AG20443 (cell line): ENCODE measurements around the gene DSCAML1.
"Not testable (repeated sequence)": the region's sequence is repeated elsewhere in the genome, so short reads cannot be mapped to it uniquely, and the experiment has no call there.

Source experiments
- DNase-seq: peaks from one replicate; pipeline ENCODE4 v3.0.0; 2012; ENCODE audit warnings: low spot score, mixed read lengths

Gene DSCAML1

DNA sequence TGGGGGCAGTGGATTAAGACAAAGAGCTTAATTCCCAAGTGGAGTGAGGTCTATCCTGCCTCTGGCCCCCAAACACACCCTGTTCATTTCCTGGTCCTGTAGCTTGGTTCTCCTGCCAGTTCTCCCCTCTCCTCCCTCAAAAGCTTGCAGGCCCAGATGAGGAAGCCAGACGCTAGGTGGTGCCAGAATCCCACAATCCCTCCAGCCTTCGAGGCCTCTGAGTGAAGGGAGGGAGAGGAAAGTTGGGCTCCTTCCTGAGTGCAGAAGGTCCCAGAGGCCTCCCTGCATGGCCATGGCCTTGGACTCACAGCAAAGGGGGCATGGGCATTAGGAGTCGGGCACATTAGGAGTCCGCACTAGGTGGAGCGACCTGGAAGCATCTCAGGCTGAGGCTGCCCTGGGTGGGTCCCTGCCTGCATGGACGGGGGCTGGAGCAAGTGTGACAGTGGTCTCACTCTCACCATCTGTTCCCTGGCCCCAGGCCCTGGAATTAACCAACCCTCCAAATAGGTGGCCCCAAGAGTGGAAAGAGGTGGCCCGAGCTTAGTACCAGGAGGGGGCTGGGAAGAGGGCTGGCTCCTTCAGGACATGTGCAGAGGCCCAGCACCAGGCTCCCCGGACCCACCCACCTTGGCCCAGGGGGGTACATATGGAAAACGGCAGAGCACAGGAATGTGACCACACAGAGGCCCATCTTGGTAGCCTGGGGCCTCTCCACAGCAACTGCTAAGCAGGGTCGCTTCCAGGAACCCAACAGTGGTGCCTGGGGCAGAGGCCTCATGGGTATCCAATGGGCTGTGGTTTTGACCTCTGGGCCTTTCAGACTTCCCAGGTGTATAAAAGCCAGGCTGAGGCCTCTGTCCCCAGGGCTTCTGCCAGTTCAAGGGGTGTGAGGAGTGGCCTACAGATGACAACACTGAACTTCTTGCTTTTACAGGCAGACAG, 22.4 kb upstream of the DSCAML1 start:
- peak; percentile 53 for DNase-seq

- DNase-seq: no peak
Measured at GRCh38 chr11:117818041-117818873, 21.2 kb upstream of the DSCAML1 start.

DNA sequence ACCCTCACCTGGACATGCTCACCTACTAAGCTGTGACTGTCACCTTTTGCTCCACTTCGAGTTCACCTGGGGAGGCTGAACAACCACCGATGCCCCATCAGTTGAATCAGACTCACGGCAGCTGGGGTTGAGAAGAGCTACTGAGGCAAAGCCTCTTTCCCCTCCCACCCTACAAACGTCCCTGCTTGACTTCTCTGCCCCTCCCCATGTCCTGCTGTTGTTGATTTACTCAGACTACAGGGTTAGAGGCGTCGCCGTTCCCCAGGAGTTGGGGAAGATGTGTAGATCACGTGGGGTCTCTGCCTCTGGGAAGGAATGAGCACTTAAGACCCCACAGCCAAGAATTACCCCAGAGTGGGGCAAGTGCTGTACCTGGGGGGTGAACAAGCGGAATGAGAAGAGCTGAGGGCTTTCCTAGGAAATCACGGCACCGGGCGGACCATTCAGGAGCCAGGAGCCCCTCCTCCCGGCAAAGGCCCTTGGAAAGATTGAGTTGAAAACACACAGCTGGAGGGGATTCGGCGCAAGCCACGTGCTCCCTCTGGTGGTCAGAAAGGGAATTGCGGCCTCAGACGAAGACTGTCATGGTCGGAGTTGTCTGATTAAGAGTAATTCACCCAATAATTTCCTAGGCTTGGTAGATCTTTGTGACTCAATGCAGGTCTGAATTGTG, 20.5 kb upstream of the DSCAML1 start:
- peak; percentile 84 for DNase-seq

- DNase-seq: no peak
Measured at GRCh38 chr11:117816846-117817367, 19.9 kb upstream of the DSCAML1 start.

DNA sequence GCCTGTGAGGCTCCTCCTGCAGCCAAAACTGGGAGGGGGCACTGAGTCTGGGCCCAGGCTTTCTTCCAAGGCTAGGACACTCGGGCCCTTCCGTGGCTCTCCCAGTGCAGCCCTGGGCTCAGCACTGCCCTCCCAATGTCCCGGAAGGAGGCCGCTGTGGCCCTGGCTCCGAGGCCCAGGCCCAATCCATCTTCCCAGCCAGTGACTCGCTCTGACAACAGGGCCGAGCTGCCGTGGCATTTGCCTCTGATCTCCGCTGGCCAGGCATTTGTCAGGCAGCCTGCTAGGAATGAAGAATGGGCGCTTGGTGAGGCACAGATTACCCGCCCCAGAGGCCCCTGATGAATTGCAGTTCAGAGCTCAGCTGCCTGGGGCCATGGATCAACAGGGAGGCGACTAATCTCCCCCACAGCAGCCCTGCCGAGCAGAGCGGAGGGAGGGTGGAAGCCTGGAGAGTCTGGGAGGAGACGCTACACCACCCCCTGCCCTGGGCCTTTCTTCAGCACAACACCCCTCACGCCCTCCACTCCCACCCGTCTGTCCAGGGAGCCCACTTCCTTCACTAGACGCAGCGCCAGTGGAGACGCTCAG, 19.2 kb upstream of the DSCAML1 start:
- DNase-seq: peak; percentile 72

GRCh38 chr11:117815262-117815803, 18.3 kb upstream of the DSCAML1 start:
- no peak for DNase-seq

DNA sequence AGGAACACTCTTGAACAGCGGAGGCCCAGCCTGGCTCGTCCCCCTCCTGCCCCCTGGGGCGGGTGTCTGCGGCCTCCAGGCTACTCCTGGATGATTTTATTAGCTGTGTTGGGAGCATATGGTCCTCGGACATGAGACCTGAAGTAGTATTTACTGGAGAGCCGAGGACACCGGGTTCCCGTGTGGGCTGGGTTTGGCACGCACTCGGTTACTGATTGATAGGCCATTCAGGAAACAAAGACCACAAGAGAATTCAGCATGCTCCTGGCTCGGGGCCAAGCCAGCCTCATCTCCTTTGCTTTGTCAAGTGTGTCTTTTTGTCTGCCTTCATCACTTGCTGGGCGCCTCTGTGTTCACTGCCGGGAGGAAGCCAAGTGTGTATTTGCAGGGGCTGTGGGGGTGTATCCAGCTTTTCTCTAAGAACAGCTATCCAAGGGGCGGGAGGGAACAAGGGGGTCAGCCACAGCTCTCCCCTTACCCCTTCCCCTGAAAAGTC, 17.8 kb upstream of the DSCAML1 start:
- DNase-seq: no peak

DNA sequence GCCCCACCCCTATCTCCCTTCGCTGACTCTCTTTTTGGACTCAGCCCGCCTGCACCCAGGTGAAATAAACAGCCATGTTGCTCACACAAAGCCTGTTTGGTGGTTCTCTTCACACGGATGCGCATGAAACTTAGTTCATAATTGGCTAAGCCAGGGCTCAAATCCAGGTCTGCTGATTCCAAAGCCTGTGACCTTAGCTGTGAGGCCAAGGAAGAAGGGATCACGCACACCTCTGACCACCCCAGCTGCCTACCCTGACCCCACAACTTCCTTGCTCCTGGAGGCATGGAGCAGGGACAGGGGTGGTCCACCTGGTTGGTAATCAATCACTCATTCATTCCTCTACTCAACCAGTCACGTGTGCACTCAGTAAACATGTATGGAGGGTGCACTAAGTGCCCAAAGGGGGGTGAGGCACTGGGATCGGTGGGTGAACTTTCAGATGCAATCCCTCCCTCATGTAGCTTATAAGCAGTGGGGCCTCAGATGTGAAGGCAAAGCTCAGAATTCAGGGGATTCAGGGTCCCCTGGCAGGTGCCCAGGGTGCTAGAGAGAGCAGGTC, 17.3 kb upstream of the DSCAML1 start:
- DNase-seq: no peak

DNA sequence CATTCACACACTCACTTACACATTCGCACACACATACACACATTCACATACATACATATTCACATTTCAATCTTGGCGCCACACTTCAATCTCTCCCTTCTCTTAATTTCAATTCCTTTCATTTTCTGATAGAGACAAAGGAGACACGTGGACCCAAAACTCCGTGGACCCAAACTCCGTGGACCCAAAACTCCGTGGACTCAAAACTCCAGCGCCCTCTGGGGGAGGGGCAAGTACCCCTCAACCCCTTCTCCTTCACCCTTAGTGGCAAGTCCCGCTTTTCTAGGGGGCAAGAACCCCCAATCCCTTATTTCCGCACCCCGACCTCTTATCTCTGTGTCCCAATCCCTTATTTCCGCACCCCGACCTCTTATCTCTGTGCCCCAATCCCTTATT, 13.0 kb upstream of the DSCAML1 start:
- DNase-seq: not testable (repeated sequence)

- DNase-seq: peak; percentile 80
Measured at GRCh38 chr11:117809236-117810055, 12.4 kb upstream of the DSCAML1 start.

DNA sequence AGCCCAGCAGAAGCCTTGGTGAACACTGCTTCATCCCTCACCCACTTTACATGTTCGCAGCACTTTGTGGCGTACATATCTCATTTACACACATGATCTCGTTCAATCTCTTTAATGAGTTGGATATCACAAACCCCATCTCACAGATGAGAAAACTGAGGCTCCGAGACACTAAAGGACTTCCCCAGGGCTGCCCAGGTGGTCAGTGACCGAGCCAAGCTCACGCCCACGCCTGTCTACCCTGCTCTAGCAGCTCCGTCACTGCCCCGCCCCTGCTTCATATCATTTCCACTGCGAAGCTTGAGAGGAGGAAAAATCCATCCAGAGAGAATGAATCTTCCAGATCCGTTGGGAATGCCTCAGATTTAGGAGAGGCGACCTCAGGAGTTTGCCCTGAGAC, 11.8 kb upstream of the DSCAML1 start:
- no peak for DNase-seq

DNA sequence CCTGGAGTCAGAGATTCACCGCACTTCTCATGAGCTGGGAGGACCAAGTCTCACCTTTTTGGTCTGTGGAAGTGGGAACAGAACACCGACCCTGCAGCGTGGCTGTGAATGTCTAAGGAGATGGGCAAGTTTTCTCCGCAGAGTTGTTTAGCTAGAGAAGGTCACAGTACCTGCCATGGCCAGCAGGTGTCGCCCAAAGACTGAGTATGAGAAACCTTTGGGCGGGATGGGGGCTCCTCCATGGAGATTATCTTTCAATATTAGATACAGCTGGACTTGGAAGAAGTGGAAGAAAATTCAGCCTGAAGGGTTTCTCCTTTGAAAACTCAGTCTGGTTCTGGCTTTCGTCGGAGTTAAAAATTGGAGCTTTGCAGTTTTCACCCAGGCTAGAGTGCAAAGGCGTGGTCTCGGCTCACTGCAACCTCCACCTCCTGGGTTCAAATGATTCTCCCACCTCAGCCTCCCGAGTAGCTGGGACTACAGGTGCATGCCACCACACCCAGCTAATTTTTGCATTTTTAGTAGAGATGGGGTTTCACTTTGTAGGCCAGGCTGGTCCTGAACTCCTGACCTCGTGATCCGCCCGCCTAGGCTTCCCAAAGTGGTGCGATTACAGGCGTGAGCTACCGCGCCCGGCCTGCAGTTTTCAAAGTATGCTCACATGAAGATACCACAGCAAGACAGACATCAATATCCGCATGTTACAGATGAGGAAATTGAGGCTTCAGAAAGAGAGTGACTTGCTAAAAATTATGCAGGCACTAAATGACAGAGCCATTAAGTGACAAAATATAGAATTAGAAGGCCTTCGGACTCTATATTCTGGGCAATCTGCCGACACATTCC, 10.7 kb upstream of the DSCAML1 start:
- DNase-seq: peak; percentile 82

DNA sequence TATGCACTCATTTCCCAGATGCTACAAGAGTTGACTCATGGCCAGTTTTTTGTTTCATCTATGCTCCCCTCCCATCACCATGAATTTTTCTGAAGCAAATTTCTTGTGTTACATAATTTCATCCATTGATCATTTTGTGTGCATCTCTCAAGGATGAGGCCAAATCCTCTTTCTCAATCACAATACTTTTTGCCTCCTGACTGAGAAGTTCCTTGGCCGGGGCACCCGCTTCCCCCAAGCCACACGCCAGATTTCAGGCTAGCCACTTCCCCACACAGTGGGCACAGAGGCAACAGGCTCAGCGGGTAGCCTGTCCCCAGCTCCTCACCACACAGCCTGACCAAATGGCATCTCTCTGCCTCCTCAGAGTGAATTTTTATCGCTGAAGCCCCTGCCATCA, 9.8 kb upstream of the DSCAML1 start:
- DNase-seq: no peak

DNA sequence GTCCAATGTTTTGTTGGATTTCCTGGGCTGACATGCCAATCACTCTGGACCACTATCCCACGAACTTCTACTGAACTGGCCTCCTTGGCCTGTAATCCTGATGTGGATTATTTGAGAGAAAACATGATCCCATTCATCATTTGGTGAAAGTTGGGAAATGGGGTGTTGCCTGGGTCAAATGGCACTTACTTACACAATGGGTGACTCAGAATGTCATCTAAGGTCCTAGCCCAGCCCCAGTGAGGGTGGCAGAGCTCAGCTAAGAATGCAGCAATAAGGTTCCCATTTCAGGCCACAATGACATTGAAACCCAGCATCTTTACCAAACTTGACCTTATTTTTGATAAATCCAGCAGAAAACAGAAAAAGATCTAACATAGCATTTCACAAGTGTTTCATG, 8.0 kb upstream of the DSCAML1 start:
- no peak for DNase-seq

DNA sequence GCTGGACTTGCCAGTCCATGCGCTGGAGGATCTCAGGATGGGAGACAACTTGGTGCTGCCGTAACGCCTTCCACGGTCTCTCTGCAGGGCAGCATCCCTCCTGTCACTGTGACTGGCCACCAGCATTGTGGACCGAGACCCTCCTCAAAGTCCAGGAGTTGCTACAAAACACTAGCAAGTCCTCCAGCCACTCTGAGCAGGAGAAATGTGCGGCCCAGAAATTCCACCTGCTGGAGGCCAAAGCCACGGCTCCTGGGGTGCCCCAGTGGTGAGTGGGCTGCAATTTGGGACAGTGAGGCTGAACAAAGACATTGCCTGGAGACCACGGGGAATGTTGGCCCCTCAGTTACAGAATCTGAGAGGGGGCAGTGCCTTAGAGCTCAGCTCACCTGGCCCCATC, 6.9 kb upstream of the DSCAML1 start:
- no peak for DNase-seq

DNA sequence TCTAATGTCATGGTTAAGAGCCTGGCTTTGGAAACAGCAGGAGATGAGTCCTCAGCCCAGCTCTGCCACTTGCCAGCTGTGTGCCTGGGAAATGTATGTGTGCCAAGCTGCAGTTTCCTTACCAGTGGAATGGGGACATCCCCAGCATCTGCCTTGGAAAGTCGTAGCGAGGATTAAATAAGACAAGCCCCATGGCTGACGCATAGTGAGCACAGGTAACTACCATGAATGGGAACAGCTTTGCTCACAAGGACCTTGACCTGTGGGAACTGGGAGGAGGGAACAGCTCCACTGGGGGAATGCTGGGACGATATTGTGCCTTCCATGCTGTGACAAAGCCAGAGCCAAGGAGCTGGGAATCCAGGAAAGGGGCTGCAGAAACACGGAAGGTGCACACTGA, 2.6 kb upstream of the DSCAML1 start:
- no peak for DNase-seq

DNA sequence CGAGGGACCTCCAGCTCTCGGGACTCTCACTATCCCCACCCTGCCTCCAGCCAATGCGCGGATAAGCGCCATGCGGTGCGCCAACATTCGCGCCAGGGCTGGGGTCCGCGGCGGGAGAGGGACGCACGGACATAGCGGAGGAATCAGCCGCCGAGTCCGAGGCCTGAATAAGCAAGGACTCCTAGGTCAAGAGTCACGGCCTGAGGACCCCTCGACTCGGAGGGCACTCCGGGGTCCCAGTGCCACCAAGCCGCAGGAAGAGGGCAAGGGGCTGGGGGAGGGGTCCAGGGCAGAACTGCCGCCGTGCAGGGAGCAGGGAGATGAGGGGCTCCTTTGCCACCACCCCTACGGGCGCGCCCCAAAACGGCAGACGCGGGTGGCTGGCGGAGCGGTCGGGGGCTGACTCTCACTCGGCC, 552 bp downstream of the DSCAML1 start:
- DNase-seq: no peak

DNA sequence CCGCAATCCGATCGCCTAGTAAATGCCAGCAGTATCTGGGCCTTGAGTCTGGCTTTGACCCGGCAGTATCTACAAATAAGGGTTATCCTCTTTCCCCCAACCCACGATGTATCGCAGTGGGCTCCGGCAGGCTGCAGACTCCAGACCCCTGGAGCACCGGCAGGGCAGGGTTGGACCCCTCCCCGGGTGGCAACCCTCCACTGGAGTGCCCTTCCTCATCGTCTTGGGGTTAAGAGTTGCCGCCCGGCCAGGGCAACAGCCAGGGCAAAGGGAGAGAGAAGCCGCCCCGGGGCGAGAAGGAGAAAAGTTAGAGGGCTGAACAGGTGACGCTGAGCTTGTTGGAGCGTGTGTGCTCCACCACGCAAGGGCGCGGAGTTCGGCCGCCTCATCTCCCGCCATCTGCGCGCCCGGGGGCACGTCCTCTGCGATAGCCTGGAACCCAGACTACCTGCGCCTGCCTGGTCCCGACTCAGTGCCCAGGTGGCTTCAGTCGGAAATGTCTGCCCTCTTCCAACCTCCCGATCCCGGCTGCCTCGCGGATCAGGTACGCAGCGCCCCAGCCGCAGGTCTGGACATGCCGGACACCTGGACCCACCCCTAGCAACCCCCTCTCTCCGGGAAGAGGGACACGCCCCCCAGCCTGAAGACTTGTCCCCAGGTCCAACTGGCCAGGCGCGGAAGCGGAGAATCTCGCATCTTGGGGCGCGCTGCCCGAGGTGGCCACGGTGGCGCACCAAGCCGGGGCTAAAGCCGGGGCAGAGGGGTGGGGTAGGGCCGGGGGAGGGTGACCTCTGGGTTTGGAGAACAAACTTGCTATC, 1.2 kb downstream of the DSCAML1 start:
- no peak for DNase-seq
